ENCODE data around the gene CRY2.

DNA sequence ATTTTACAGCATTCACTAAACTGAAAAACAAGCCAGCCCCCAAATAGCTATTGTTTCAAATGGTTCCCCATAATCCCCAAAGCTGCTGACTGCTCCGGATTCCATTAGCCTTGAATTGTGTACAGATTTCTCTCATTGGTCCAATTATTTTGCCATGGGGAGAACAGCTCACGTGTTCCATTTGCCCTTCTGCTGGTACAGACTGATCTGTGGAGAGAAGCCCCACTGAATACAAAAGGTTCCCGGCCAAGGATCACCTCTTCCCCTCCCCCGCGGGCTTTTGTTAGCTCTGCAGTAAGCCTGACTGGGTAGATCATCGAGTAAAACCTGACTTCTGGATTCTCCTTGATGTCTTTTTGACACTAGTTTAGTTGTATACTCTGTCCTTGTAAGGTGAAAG, 29.1 kb downstream of the CRY2 start:
- TF ChIP-seq, protein P1, sequence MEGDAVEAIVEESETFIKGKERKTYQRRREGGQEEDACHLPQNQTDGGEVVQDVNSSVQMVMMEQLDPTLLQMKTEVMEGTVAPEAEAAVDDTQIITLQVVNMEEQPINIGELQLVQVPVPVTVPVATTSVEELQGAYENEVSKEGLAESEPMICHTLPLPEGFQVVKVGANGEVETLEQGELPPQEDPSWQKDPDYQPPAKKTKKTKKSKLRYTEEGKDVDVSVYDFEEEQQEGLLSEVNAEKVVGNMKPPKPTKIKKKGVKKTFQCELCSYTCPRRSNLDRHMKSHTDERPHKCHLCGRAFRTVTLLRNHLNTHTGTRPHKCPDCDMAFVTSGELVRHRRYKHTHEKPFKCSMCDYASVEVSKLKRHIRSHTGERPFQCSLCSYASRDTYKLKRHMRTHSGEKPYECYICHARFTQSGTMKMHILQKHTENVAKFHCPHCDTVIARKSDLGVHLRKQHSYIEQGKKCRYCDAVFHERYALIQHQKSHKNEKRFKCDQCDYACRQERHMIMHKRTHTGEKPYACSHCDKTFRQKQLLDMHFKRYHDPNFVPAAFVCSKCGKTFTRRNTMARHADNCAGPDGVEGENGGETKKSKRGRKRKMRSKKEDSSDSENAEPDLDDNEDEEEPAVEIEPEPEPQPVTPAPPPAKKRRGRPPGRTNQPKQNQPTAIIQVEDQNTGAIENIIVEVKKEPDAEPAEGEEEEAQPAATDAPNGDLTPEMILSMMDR (IDR thresholded peaks at IDR 0.05 in 4 of 5, conservative IDR thresholded peaks at IDR 0.05 in 1 of 5): no peak
- TF ChIP-seq POLR2A (IDR thresholded peaks at IDR 0.05): no peak

Measured in gastrocnemius medialis (tissue), 4 donors.